CD14-positive monocyte (primary cell): ENCODE results near the gene HSD17B3. TPM values are rescaled to one million over a fixed set of nuclear protein-coding genes. Genes with fewer than 3 reads are reported as not detected.

Source experiments
- DNase-seq, 3 donors: peaks; one replicate each; pipeline ENCODE4 v3.0.0-alpha.2; 2011 to 2022
- H2AFZ ChIP-seq: 2 replicates; pipeline ENCODE4 v1.6.0; 2012; ENCODE audit warnings: mild to moderate bottlenecking, low read depth, low read length, inconsistent platforms; ENCODE audit not compliant: insufficient read depth, poor library complexity, severe bottlenecking
- H3K27ac ChIP-seq, 2 donors: 1 replicate in 1 of 2; 2 replicates in 1 of 2; pipeline ENCODE4 v1.5.1; 2012 to 2013; ENCODE audit warnings: low read length in 2 of 2, control low read depth in 1 of 2, inconsistent platforms in 1 of 2, low read depth in 1 of 2, mild to moderate bottlenecking in 1 of 2
- H3K27me3 ChIP-seq, 2 donors: one replicate each; pipeline versions ENCODE4 v1.6.0 to v1.6.1; 2011 to 2013; ENCODE audit warnings: low read length in 2 of 2; ENCODE audit not compliant: control insufficient read depth in 2 of 2, insufficient read depth in 2 of 2
- H3K36me3 ChIP-seq, 2 donors: replicated peaks in 1 of 2; 1 replicate in 1 of 2; 2 replicates in 1 of 2; pipeline versions ENCODE4 v1.5.1 to v1.6.1; 2012 to 2013; ENCODE audit warnings: low read length in 2 of 2, control low read depth in 1 of 2, inconsistent platforms in 1 of 2, mild to moderate bottlenecking in 1 of 2; ENCODE audit not compliant: insufficient read depth in 2 of 2, control insufficient read depth in 1 of 2
- H3K4me1 ChIP-seq, 2 donors: 1 replicate in 1 of 2; 2 replicates in 1 of 2; pipeline versions ENCODE4 v1.5.1 to v1.6.1; 2012 to 2013; ENCODE audit warnings: low read length in 2 of 2, control low read depth in 1 of 2, inconsistent platforms in 1 of 2, mild to moderate bottlenecking in 1 of 2, moderate library complexity in 1 of 2; ENCODE audit not compliant: insufficient read depth in 2 of 2, control insufficient read depth in 1 of 2
- H3K4me2 ChIP-seq: replicated peaks from 2 replicates; pipeline ENCODE3; 2012; ENCODE audit warnings: low read length, moderate library complexity, mild to moderate bottlenecking; ENCODE audit not compliant: poor library complexity, severe bottlenecking; ENCODE audit errors: extremely low read depth
- H3K4me3 ChIP-seq, 3 experiments: fragments of 200-600 bp in 1 of 3; sonication (generic) in 1 of 3; replicated peaks in 1 of 3; 1 replicate in 2 of 3; 2 replicates in 1 of 3; pipeline ENCODE4 v1.5.1; 2011 to 2013; ENCODE audit warnings: low read length in 3 of 3, mild to moderate bottlenecking in 3 of 3, control low read depth in 2 of 3, low read depth in 2 of 3, inconsistent platforms in 1 of 3, moderate library complexity in 1 of 3
- H3K79me2 ChIP-seq: 2 replicates; pipeline ENCODE4 v1.6.0; 2012; ENCODE audit warnings: mild to moderate bottlenecking, control low read depth, inconsistent platforms, low read length, moderate library complexity; ENCODE audit not compliant: insufficient read depth
- H3K9ac ChIP-seq: 2 replicates; pipeline ENCODE4 v1.6.0; 2017; ENCODE audit warnings: low read length, mild to moderate bottlenecking; ENCODE audit not compliant: insufficient read depth, poor library complexity, severe bottlenecking
- H3K9me3 ChIP-seq, 2 donors: replicated peaks in 1 of 2; 1 replicate in 1 of 2; 2 replicates in 1 of 2; pipeline versions ENCODE4 v1.5.1 to v1.6.1; 2012 to 2013; ENCODE audit warnings: low read length in 2 of 2, control low read depth in 1 of 2; ENCODE audit not compliant: control insufficient read depth in 1 of 2, insufficient read depth in 1 of 2
- H4K20me1 ChIP-seq: 2 replicates; pipeline ENCODE4 v1.6.0; 2012; ENCODE audit warnings: mild to moderate bottlenecking, low read length, control low read depth, moderate library complexity; ENCODE audit not compliant: insufficient read depth
- H3K27ac Mint-ChIP-seq, 7 donors: one replicate each; pipeline ENCODE4 v1.8.0; 2020; ENCODE audit warnings: mild to moderate bottlenecking in 7 of 7, mixed read lengths in 7 of 7, moderate library complexity in 6 of 7, inconsistent platforms in 2 of 7
- H3K27me3 Mint-ChIP-seq, 3 donors: one replicate each; pipeline ENCODE4 v1.8.0; 2021 to 2022; ENCODE audit warnings: low read depth in 3 of 3, mild to moderate bottlenecking in 3 of 3, mixed read lengths in 3 of 3, moderate library complexity in 3 of 3, inconsistent platforms in 1 of 3
- H3K36me3 Mint-ChIP-seq, 2 donors: one replicate each; pipeline ENCODE4 v1.8.0; 2020; ENCODE audit warnings: mixed read lengths in 2 of 2, inconsistent platforms in 1 of 2, mild to moderate bottlenecking in 1 of 2
- H3K4me1 Mint-ChIP-seq: one replicate; pipeline ENCODE4 v1.8.0; 2020; ENCODE audit warnings: mild to moderate bottlenecking, mixed read lengths
- H3K4me3 Mint-ChIP-seq, 2 donors: one replicate each; pipeline ENCODE4 v1.8.0; 2020; ENCODE audit warnings: mild to moderate bottlenecking in 2 of 2, mixed read lengths in 2 of 2, moderate library complexity in 1 of 2
- H3K9me3 Mint-ChIP-seq, 7 donors: one replicate each; pipeline ENCODE4 v1.8.0; 2020 to 2022; ENCODE audit warnings: mixed read lengths in 7 of 7, mild to moderate bottlenecking in 6 of 7, moderate library complexity in 6 of 7, inconsistent platforms in 2 of 7
- WGBS: methylation state at CpG from one replicate; pipeline ENCODE4 v1.1.5; 2013; ENCODE audit warnings: missing lambda C conversion rate; ENCODE audit not compliant: insufficient coverage; 5-methylcytosine and 5-hydroxymethylcytosine counted together
- intact Hi-C, 2 donors: fragments of 100-400 bp; cut with micrococcal nuclease; formaldehyde crosslinking; loops; one replicate each; pipeline versions ENCODE4 v1.15.0 to v1.15.1; 2023
- polyA plus RNA-seq, 3 donors: library from polyadenylated mRNA; depleted of rRNA in 1 of 3; unstranded in 2 of 3; stranded (reverse) in 1 of 3; fragments of 300-500 nt in 2 of 3; fragments of >200 nt in 1 of 3; fragmentation: Illumina TruSeq in 2 of 3; gene quantifications; 1 replicate in 2 of 3; 2 replicates in 1 of 3; pipeline ENCODE4 v1.2.3, GENCODE V29; 2012 to 2021
- TF ChIP-seq, protein P1 (sequence below): fragments of 200-600 bp; IDR thresholded peaks from one replicate; pipeline ENCODE4 v1.8.0; 2022; ENCODE audit warnings: antibody characterized with exemption, mild to moderate bottlenecking

HSD17B3 gene
- polyA plus RNA-seq, 3 donors, result 0.09 TPM; not detected in 2

DNA sequence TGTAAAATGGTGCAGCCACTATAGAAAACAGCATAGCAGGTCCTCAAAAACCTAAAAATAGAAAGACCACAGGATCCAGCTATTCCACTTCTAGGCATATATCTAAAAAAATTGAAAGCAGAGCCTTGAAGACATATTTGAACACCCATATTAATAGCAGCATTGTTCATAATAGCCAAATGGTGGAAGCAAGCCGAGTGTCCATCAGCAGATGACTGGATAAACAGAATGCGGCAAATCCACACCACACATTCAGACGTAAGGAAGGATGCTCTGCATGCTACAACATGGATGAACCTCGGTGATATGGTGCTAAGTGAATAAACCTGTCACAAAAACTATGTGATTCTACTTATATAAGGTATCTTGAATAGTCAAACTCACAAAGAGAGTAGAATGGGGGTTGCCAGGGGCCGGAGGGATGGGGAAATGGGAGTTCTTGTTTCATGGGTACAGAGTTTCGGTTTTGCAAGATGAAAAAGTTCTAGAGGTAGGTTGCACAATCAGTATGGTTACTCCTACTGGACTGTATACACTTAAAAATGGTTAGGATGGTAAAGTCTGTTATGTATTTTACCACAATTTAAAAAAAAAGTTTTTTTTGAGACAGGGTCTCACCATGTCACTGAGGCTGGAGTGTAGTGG is 17.1 kb upstream of the HSD17B3 start:
- peak; percentile 24 to 73 (median 31) for DNase-seq
- no peak overlapping the region for H3K27ac ChIP-seq
- intact Hi-C loops, result no loop called here
- no peaks in the 10 kb centered on the region for H3K27me3 ChIP-seq
- peak overlapping the region; percentile 33 for H3K4me2 ChIP-seq
- no peaks in the 10 kb centered on the region for H4K20me1 ChIP-seq
- 40% methylated on average over 1 of the region's 6 CpGs for WGBS
- no peak overlapping the region for H2AFZ ChIP-seq
- TF ChIP-seq, protein P1, sequence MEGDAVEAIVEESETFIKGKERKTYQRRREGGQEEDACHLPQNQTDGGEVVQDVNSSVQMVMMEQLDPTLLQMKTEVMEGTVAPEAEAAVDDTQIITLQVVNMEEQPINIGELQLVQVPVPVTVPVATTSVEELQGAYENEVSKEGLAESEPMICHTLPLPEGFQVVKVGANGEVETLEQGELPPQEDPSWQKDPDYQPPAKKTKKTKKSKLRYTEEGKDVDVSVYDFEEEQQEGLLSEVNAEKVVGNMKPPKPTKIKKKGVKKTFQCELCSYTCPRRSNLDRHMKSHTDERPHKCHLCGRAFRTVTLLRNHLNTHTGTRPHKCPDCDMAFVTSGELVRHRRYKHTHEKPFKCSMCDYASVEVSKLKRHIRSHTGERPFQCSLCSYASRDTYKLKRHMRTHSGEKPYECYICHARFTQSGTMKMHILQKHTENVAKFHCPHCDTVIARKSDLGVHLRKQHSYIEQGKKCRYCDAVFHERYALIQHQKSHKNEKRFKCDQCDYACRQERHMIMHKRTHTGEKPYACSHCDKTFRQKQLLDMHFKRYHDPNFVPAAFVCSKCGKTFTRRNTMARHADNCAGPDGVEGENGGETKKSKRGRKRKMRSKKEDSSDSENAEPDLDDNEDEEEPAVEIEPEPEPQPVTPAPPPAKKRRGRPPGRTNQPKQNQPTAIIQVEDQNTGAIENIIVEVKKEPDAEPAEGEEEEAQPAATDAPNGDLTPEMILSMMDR, result no peak
- H3K4me3 ChIP-seq, result no peak overlapping the region
- no peak overlapping the region for H3K9ac ChIP-seq
- peaks cover under 1 to 1% of the 10 kb centered on the region in 2 donors for H3K9me3 ChIP-seq
- peaks cover 0 to 4% (median 3%) of the 10 kb centered on the region in 7 donors for H3K9me3 Mint-ChIP-seq
- peak overlapping the region in 1 of 2 donors; percentile 24 for H3K4me3 Mint-ChIP-seq
- peaks cover 13 to 18% of the 10 kb centered on the region in 2 donors for H3K36me3 Mint-ChIP-seq
- H3K27ac Mint-ChIP-seq, result peak overlapping the region in 1 of 7 donors; percentile 16
- H3K27me3 Mint-ChIP-seq, result peaks cover 0 to 2% (median 0%) of the 10 kb centered on the region in 3 donors
- peaks cover 16% of the 10 kb centered on the region for H3K4me1 Mint-ChIP-seq
- no peaks in the 10 kb centered on the region for H3K79me2 ChIP-seq
- H3K4me1 ChIP-seq, result peaks cover 12% of the 10 kb centered on the region in 2 donors
- H3K36me3 ChIP-seq, result no peaks in the 10 kb centered on the region

DNA sequence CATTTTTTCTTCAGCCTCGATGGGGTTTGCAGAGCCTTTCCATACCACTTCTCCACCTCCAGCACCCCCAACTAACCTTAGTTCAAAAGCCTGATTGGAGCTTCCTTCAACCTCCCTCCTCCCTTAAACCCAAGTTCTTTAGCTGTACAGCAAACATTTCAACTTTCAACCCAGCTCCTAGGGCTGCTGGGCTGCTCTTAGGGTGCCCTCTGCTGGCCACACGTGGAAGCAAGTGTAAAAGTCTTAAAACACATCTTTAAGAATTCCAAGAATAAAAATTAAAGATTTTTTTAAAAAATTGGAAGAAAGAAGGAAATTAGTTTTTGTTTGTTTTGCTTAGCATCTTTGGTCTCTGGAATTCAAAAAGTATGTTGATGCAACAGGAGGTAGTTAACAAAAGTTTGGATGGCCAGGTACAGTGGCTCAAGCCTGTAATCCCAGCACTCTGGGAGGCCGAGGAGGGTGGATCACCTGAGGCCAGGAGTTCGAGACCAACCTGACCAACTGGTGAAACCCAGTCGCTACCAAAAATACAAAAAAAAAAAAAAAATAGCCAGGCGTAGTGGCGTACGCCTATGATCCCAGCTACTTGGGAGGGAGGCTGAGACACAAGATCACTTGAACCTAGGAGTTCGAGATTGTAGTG is 15.5 kb upstream of the HSD17B3 start:
- H3K4me3 Mint-ChIP-seq, result no peak overlapping the region
- no peak overlapping the region for H3K27ac Mint-ChIP-seq
- no peaks in the 10 kb centered on the region for H4K20me1 ChIP-seq
- H2AFZ ChIP-seq, result no peak overlapping the region
- TF ChIP-seq, protein P1, result peak; percentile 88
- H3K27me3 Mint-ChIP-seq, result peaks cover 0 to 3% (median 0%) of the 10 kb centered on the region in 3 donors
- no peak overlapping the region for H3K4me3 ChIP-seq
- WGBS, result 80% methylated on average over 4 of the region's 9 CpGs
- intact Hi-C loops, result no loop called here
- peaks cover 16% of the 10 kb centered on the region for H3K4me1 Mint-ChIP-seq
- H3K27me3 ChIP-seq, result no peaks in the 10 kb centered on the region
- H3K79me2 ChIP-seq, result no peaks in the 10 kb centered on the region
- H3K36me3 Mint-ChIP-seq, result peaks cover 7% of the 10 kb centered on the region in 2 donors
- peaks cover 16 to 17% of the 10 kb centered on the region in 2 donors for H3K9me3 ChIP-seq
- no peak overlapping the region for H3K4me2 ChIP-seq
- H3K9ac ChIP-seq, result no peak overlapping the region
- DNase-seq, result peak; percentile 19 to 47 (median 31)
- peaks cover 8 to 19% (median 18%) of the 10 kb centered on the region in 7 donors for H3K9me3 Mint-ChIP-seq
- peaks cover 12% of the 10 kb centered on the region in 2 donors for H3K4me1 ChIP-seq
- H3K27ac ChIP-seq, result no peak overlapping the region
- H3K36me3 ChIP-seq, result no peaks in the 10 kb centered on the region
